BLaER1 (cell line): Measurements from ENCODE around the gene STKLD1.
"Not testable (repeated sequence)": the region's sequence is repeated elsewhere in the genome, so short reads cannot be mapped to it uniquely, and the experiment has no call there.

Source experiments
- H3K27ac ChIP-seq: shearing (Covaris generic); formaldehyde crosslinking; 2 replicates; pipeline ENCODE4 v1.8.1; 2022
- H3K27me3 ChIP-seq: shearing (Covaris generic); formaldehyde crosslinking; 2 replicates; pipeline ENCODE4 v1.8.1; 2022
- H3K36me3 ChIP-seq: shearing (Covaris generic); formaldehyde crosslinking; 2 replicates; pipeline ENCODE4 v1.8.1; 2022
- H3K4me1 ChIP-seq: shearing (Covaris generic); formaldehyde crosslinking; 2 replicates; pipeline ENCODE4 v1.8.1; 2022
- H3K4me2 ChIP-seq: shearing (Covaris generic); formaldehyde crosslinking; 2 replicates; pipeline ENCODE4 v1.8.1; 2022
- H3K4me3 ChIP-seq: shearing (Covaris generic); formaldehyde crosslinking; 2 replicates; pipeline ENCODE4 v1.8.1; 2022
- H3K9ac ChIP-seq: shearing (Covaris generic); formaldehyde crosslinking; 2 replicates; pipeline ENCODE4 v1.8.1; 2022
- H3K9me3 ChIP-seq: shearing (Covaris generic); formaldehyde crosslinking; 2 replicates; pipeline ENCODE4 v1.8.1; 2022
- H4K20me1 ChIP-seq: shearing (Covaris generic); formaldehyde crosslinking; 2 replicates; pipeline ENCODE4 v1.8.1; 2022
- Cebpa-rat ChIP-seq: shearing (Covaris generic); IDR thresholded peaks from 2 replicates; pipeline ENCODE4 v1.8.1; 2022

STKLD1 gene

GRCh38 chr9:133380734-133381133 lies 4.6 kb downstream of the STKLD1 start:
- Histone ChIP-seq H3K27ac (no peak overlapping the region), H3K27me3 (no peaks in the 10 kb centered on the region), H3K4me1 (peaks cover 11% of the 10 kb centered on the region), H3K36me3 (no peaks in the 10 kb centered on the region), H3K9ac (no peak overlapping the region), H3K4me3 (no peak overlapping the region), H3K9me3 (peaks cover 15% of the 10 kb centered on the region), H3K4me2 (no peak overlapping the region), H4K20me1 (no peaks in the 10 kb centered on the region; the same call in 1 of the 2 replicates)
- no peak for TF ChIP-seq Cebpa-rat

- Histone ChIP-seq H3K9ac (no peak overlapping the region), H3K4me1 (no peaks in the 10 kb centered on the region), H3K4me2 (no peak overlapping the region), H3K4me3 (no peak overlapping the region), H4K20me1 (no peaks in the 10 kb centered on the region), H3K27ac (no peak overlapping the region), H3K36me3 (no peaks in the 10 kb centered on the region), H3K27me3 (no peaks in the 10 kb centered on the region), H3K9me3 (peaks cover 11% of the 10 kb centered on the region)
- no peak for TF ChIP-seq Cebpa-rat
Observed at GRCh38 chr9:133382507-133383141, 6.5 kb downstream of the STKLD1 start.

GRCh38 chr9:133383438-133383837 lies 7.3 kb downstream of the STKLD1 start:
- Histone ChIP-seq H3K9ac (no peak overlapping the region), H3K27ac (no peak overlapping the region)

GRCh38 chr9:133384736-133385321 lies 8.7 kb downstream of the STKLD1 start:
- Histone ChIP-seq H3K4me3 (no peak overlapping the region), H4K20me1 (no peaks in the 10 kb centered on the region), H3K27me3 (no peaks in the 10 kb centered on the region), H3K9me3 (no peaks in the 10 kb centered on the region), H3K4me2 (no peak overlapping the region), H3K9ac (no peak overlapping the region), H3K4me1 (no peaks in the 10 kb centered on the region), H3K27ac (no peak overlapping the region), H3K36me3 (no peaks in the 10 kb centered on the region)
- TF ChIP-seq Cebpa-rat, result no peak

More at GRCh38 chr9:133383438-133383837, 7.3 kb downstream of the STKLD1 start:
- no peak overlapping the region for H3K4me2 ChIP-seq
- H3K9me3 ChIP-seq, result peaks cover 4% of the 10 kb centered on the region; the same call in 1 of the 2 replicates
- H3K27me3 ChIP-seq, result no peaks in the 10 kb centered on the region
- no peak for TF ChIP-seq Cebpa-rat
- no peaks in the 10 kb centered on the region for H4K20me1 ChIP-seq
- H3K4me3 ChIP-seq, result no peak overlapping the region
- no peaks in the 10 kb centered on the region for H3K4me1 ChIP-seq
- H3K36me3 ChIP-seq, result no peaks in the 10 kb centered on the region

GRCh38 chr9:133385452-133385851 lies 9.3 kb downstream of the STKLD1 start:
- Histone ChIP-seq H3K9ac (no peak overlapping the region), H4K20me1 (no peaks in the 10 kb centered on the region), H3K27me3 (no peaks in the 10 kb centered on the region), H3K27ac (no peak overlapping the region), H3K4me2 (no peak overlapping the region), H3K36me3 (no peaks in the 10 kb centered on the region), H3K4me1 (no peaks in the 10 kb centered on the region), H3K9me3 (no peaks in the 10 kb centered on the region), H3K4me3 (no peak overlapping the region)
- TF ChIP-seq Cebpa-rat, result no peak

- Histone ChIP-seq H3K27ac (no peak overlapping the region), H3K4me2 (no peak overlapping the region), H3K9me3 (peaks cover 5% of the 10 kb centered on the region; the same call in 1 of the 2 replicates), H3K9ac (no peak overlapping the region), H3K27me3 (no peaks in the 10 kb centered on the region), H3K36me3 (no peaks in the 10 kb centered on the region), H3K4me1 (no peaks in the 10 kb centered on the region), H4K20me1 (no peaks in the 10 kb centered on the region), H3K4me3 (no peak overlapping the region)
- TF ChIP-seq Cebpa-rat, result no peak
Observed at GRCh38 chr9:133386338-133386737, 10.2 kb downstream of the STKLD1 start.

- Histone ChIP-seq H3K4me3 (no peak overlapping the region), H3K36me3 (no peaks in the 10 kb centered on the region), H3K27me3 (no peaks in the 10 kb centered on the region), H4K20me1 (no peaks in the 10 kb centered on the region), H3K4me1 (no peaks in the 10 kb centered on the region), H3K9ac (no peak overlapping the region), H3K9me3 (peaks cover 5% of the 10 kb centered on the region; the same call in 1 of the 2 replicates), H3K4me2 (no peak overlapping the region), H3K27ac (no peak overlapping the region)
- TF ChIP-seq Cebpa-rat, result no peak
Observed at GRCh38 chr9:133387680-133388079, 11.5 kb downstream of the STKLD1 start.

- no peak overlapping the region for H3K27ac ChIP-seq
- H3K4me3 ChIP-seq, result no peak overlapping the region
- H4K20me1 ChIP-seq, result no peaks in the 10 kb centered on the region
- no peak for TF ChIP-seq Cebpa-rat
- peaks cover 5% of the 10 kb centered on the region; the same call in 1 of the 2 replicates for H3K9me3 ChIP-seq
- H3K4me2 ChIP-seq, result no peak overlapping the region
- H3K36me3 ChIP-seq, result no peaks in the 10 kb centered on the region
- no peaks in the 10 kb centered on the region for H3K4me1 ChIP-seq
- no peak overlapping the region for H3K9ac ChIP-seq
- H3K27me3 ChIP-seq, result no peaks in the 10 kb centered on the region
Observed at GRCh38 chr9:133389025-133389557, 12.9 kb downstream of the STKLD1 start.

- Histone ChIP-seq H3K9ac (no peak overlapping the region), H3K27ac (no peak overlapping the region), H3K36me3 (no peaks in the 10 kb centered on the region), H3K9me3 (peaks cover 5% of the 10 kb centered on the region; the same call in 1 of the 2 replicates), H4K20me1 (no peaks in the 10 kb centered on the region), H3K4me1 (no peaks in the 10 kb centered on the region), H3K4me2 (no peak overlapping the region), H3K27me3 (no peaks in the 10 kb centered on the region), H3K4me3 (no peak overlapping the region)
- TF ChIP-seq Cebpa-rat, result no peak
Observed at GRCh38 chr9:133389562-133389961, 13.4 kb downstream of the STKLD1 start.

- no peaks in the 10 kb centered on the region for H4K20me1 ChIP-seq
- H3K9me3 ChIP-seq, result peaks cover 5% of the 10 kb centered on the region; the same call in 1 of the 2 replicates
- no peaks in the 10 kb centered on the region for H3K4me1 ChIP-seq
- no peak overlapping the region for H3K4me3 ChIP-seq
- H3K27ac ChIP-seq, result no peak overlapping the region
- no peak overlapping the region for H3K9ac ChIP-seq
- H3K4me2 ChIP-seq, result no peak overlapping the region
- TF ChIP-seq Cebpa-rat, result no peak
- H3K27me3 ChIP-seq, result no peaks in the 10 kb centered on the region
- H3K36me3 ChIP-seq, result no peaks in the 10 kb centered on the region
Observed at GRCh38 chr9:133390713-133391112, 14.5 kb downstream of the STKLD1 start.

GRCh38 chr9:133391449-133391848 lies 15.3 kb downstream of the STKLD1 start:
- not testable (repeated sequence) for H3K4me1 ChIP-seq, H3K36me3 ChIP-seq, H3K27ac ChIP-seq, H3K27me3 ChIP-seq, H4K20me1 ChIP-seq, H3K9ac ChIP-seq, H3K4me3 ChIP-seq, H3K4me2 ChIP-seq, H3K9me3 ChIP-seq

GRCh38 chr9:133392308-133392707 lies 16.1 kb downstream of the STKLD1 start:
- H3K27ac ChIP-seq, H3K27me3 ChIP-seq, H4K20me1 ChIP-seq, H3K9me3 ChIP-seq, H3K4me3 ChIP-seq, H3K4me2 ChIP-seq, H3K9ac ChIP-seq, H3K36me3 ChIP-seq: not testable (repeated sequence)
- H3K4me1 ChIP-seq, result peaks cover 11% of the 10 kb centered on the region; the same call in 1 of the 2 replicates
